Nephron progenitor cell (in vitro differentiated cells): ENCODE data around the gene LYPD4.
A peak's percentile ranks its signal among the peaks of the same experiment; 100 is the strongest.

Experiments used
- DNase-seq: peaks from one replicate; pipeline ENCODE4 v3.0.0; 2021
- H3K27ac Mint-ChIP-seq: 2 replicates; pipeline ENCODE4 v1.8.0; 2021; ENCODE audit warnings: mild to moderate bottlenecking, moderate library complexity, mixed read lengths
- H3K27me3 Mint-ChIP-seq: 2 replicates; pipeline ENCODE4 v1.8.0; 2021; ENCODE audit warnings: mild to moderate bottlenecking, low read depth, mixed read lengths; ENCODE audit not compliant: poor library complexity
- H3K36me3 Mint-ChIP-seq: 2 replicates; pipeline ENCODE4 v1.8.0; 2021; ENCODE audit warnings: low read depth, mixed read lengths
- H3K4me1 Mint-ChIP-seq: 2 replicates; pipeline ENCODE4 v1.8.0; 2021; ENCODE audit warnings: mixed read lengths
- H3K4me3 Mint-ChIP-seq: 2 replicates; pipeline ENCODE4 v1.8.0; 2021; ENCODE audit warnings: mild to moderate bottlenecking, moderate library complexity, mixed read lengths
- H3K9me3 Mint-ChIP-seq: 2 replicates; pipeline ENCODE4 v1.8.0; 2021; ENCODE audit warnings: mild to moderate bottlenecking, moderate library complexity, mixed read lengths
- CTCF ChIP-seq: fragments of 200-600 bp; sonication (generic); IDR thresholded peaks from 2 replicates; pipeline ENCODE4 v1.5.0; 2021; ENCODE audit warnings: antibody characterized with exemption

Gene LYPD4

GRCh38 chr19:41844601-41845000, at the start of gene LYPD4:
Gene LYPD4, minus strand, starts transcription at chr19:41844683. Its CDS starts 5,398 bp downstream, at chr19:41839285.
- Mint-ChIP-seq H3K27ac (no peak within 1 kb of the TSS), H3K4me3 (no peak within 1 kb of the TSS), H3K9me3 (peaks cover 30% of the 10 kb centered on the region), H3K36me3 (no peaks in the 10 kb centered on the region), H3K27me3 (peaks cover 49% of the 10 kb centered on the region), H3K4me1 (no peaks in the 10 kb centered on the region)
- DNase-seq: no peak
- TF ChIP-seq CTCF: no peak

GRCh38 chr19:41893899-41894298, 49.4 kb upstream of the LYPD4 start:
- peaks cover 18% of the 10 kb centered on the region for H3K36me3 Mint-ChIP-seq
- no peak for DNase-seq
- no peaks in the 10 kb centered on the region for H3K9me3 Mint-ChIP-seq
- no peaks in the 10 kb centered on the region for H3K27me3 Mint-ChIP-seq
- H3K4me1 Mint-ChIP-seq: peaks cover 34% of the 10 kb centered on the region
- no peak overlapping the region for H3K4me3 Mint-ChIP-seq
- H3K27ac Mint-ChIP-seq: peak overlapping the region; percentile 27
- TF ChIP-seq CTCF: no peak

- Mint-ChIP-seq H3K9me3 (no peaks in the 10 kb centered on the region), H3K4me1 (peaks cover 34% of the 10 kb centered on the region), H3K27me3 (peaks cover 3% of the 10 kb centered on the region), H3K27ac (no peak overlapping the region), H3K4me3 (no peak overlapping the region), H3K36me3 (peaks cover 6% of the 10 kb centered on the region)
- DNase-seq: no peak
- no peak for TF ChIP-seq CTCF
Measured at GRCh38 chr19:41892173-41892902, 47.9 kb upstream of the LYPD4 start.

GRCh38 chr19:41890936-41891335, 46.5 kb upstream of the LYPD4 start:
- Mint-ChIP-seq H3K9me3 (no peaks in the 10 kb centered on the region), H3K27ac (no peak overlapping the region), H3K4me3 (no peak overlapping the region), H3K4me1 (peaks cover 41% of the 10 kb centered on the region), H3K27me3 (peaks cover 3% of the 10 kb centered on the region), H3K36me3 (peaks cover 6% of the 10 kb centered on the region)
- DNase-seq: no peak
- no peak for TF ChIP-seq CTCF

GRCh38 chr19:41889896-41890295, 45.4 kb upstream of the LYPD4 start:
- Mint-ChIP-seq H3K27me3 (peaks cover 3% of the 10 kb centered on the region), H3K27ac (no peak overlapping the region), H3K9me3 (no peaks in the 10 kb centered on the region), H3K4me3 (no peak overlapping the region), H3K4me1 (peaks cover 39% of the 10 kb centered on the region), H3K36me3 (no peaks in the 10 kb centered on the region)
- no peak for DNase-seq
- TF ChIP-seq CTCF: no peak

GRCh38 chr19:41888926-41889325, 44.4 kb upstream of the LYPD4 start:
- Mint-ChIP-seq H3K4me3 (no peak overlapping the region), H3K9me3 (no peaks in the 10 kb centered on the region), H3K27ac (no peak overlapping the region), H3K27me3 (peaks cover 5% of the 10 kb centered on the region), H3K36me3 (no peaks in the 10 kb centered on the region), H3K4me1 (peaks cover 36% of the 10 kb centered on the region)
- DNase-seq: no peak
- no peak for TF ChIP-seq CTCF
